ENCODE measurements around the gene PTPN4.

PTPN4 gene

GRCh38 chr2:119853777-119854399 lies 94.2 kb downstream of the PTPN4 start:
- H3K4me1 ChIP-seq (ENCODE audit: control insufficient read depth, insufficient read depth, low read length, unreplicated experiment): no peaks in the 10 kb centered on the region
- H3K36me3 ChIP-seq (ENCODE audit: insufficient read depth, low read length): peaks cover 6% of the 10 kb centered on the region; the same call in 1 of the 2 replicates
- H3K27ac ChIP-seq (ENCODE audit: low read depth, low read length): no peak overlapping the region
- H3K79me2 ChIP-seq (ENCODE audit: control insufficient read depth, insufficient read depth, low read length, unreplicated experiment): peaks cover 3% of the 10 kb centered on the region
- no peaks in the 10 kb centered on the region for H3K27me3 ChIP-seq (ENCODE audit: insufficient read depth, low read length)
- no peak overlapping the region for H3K4me3 ChIP-seq (ENCODE audit: low read depth, low read length)
- H2AFZ ChIP-seq (ENCODE audit: low read length, unreplicated experiment): no peak overlapping the region

GRCh38 chr2:119856469-119856901 lies 96.8 kb downstream of the PTPN4 start:
- Histone ChIP-seq H3K4me3 (ENCODE audit: low read depth, low read length) (no peak overlapping the region), H3K27ac (ENCODE audit: low read depth, low read length) (no peak overlapping the region), H3K36me3 (ENCODE audit: insufficient read depth, low read length) (peaks cover 6% of the 10 kb centered on the region; the same call in 1 of the 2 replicates), H3K79me2 (ENCODE audit: control insufficient read depth, insufficient read depth, low read length, unreplicated experiment) (no peaks in the 10 kb centered on the region), H3K4me1 (ENCODE audit: control insufficient read depth, insufficient read depth, low read length, unreplicated experiment) (no peaks in the 10 kb centered on the region), H2AFZ (ENCODE audit: low read length, unreplicated experiment) (no peak overlapping the region), H3K27me3 (ENCODE audit: insufficient read depth, low read length) (no peaks in the 10 kb centered on the region)

- Histone ChIP-seq H3K4me3 (ENCODE audit: low read depth, low read length) (no peak overlapping the region), H3K27me3 (ENCODE audit: insufficient read depth, low read length) (no peaks in the 10 kb centered on the region), H3K4me1 (ENCODE audit: control insufficient read depth, insufficient read depth, low read length, unreplicated experiment) (no peaks in the 10 kb centered on the region), H3K27ac (ENCODE audit: low read depth, low read length) (no peak overlapping the region), H2AFZ (ENCODE audit: low read length, unreplicated experiment) (no peak overlapping the region), H3K36me3 (ENCODE audit: insufficient read depth, low read length) (no peaks in the 10 kb centered on the region), H3K79me2 (ENCODE audit: control insufficient read depth, insufficient read depth, low read length, unreplicated experiment) (no peaks in the 10 kb centered on the region)
Measured at GRCh38 chr2:119857742-119858141, 98.0 kb downstream of the PTPN4 start.

- no peak overlapping the region for H2AFZ ChIP-seq (ENCODE audit: low read length, unreplicated experiment)
Measured at GRCh38 chr2:119859528-119859927, 99.8 kb downstream of the PTPN4 start.

DNA sequence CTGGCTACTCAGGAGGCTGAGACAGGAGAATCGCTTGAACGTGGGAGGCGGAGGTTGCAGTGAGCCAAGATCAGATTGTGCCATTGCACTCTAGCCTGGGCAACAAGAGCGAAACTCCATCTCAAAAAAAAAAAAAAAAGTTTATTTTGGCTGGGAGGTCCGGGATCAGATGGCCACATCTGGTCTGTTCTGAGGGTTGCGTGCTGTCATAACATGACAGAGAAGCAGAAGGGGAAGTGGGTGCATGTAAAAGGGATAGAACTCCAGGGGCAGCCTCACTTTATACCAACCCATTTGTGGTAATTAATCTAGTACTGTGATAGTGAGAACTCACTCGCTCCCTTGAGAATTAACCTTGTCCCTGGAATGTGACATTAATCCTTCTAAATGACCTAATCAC lies 101.2 kb downstream of the PTPN4 start:
- Histone ChIP-seq H3K27ac (ENCODE audit: low read depth, low read length) (no peak overlapping the region), H3K36me3 (ENCODE audit: insufficient read depth, low read length) (no peaks in the 10 kb centered on the region), H2AFZ (ENCODE audit: low read length, unreplicated experiment) (no peak overlapping the region), H3K27me3 (ENCODE audit: insufficient read depth, low read length) (no peaks in the 10 kb centered on the region), H3K79me2 (ENCODE audit: control insufficient read depth, insufficient read depth, low read length, unreplicated experiment) (no peaks in the 10 kb centered on the region), H3K4me3 (ENCODE audit: low read depth, low read length) (no peak overlapping the region), H3K4me1 (ENCODE audit: control insufficient read depth, insufficient read depth, low read length, unreplicated experiment) (peaks cover 12% of the 10 kb centered on the region)

More at GRCh38 chr2:119859528-119859927, 99.8 kb downstream of the PTPN4 start:
- Histone ChIP-seq H3K36me3 (ENCODE audit: insufficient read depth, low read length) (no peaks in the 10 kb centered on the region), H3K4me3 (ENCODE audit: low read depth, low read length) (no peak overlapping the region), H3K4me1 (ENCODE audit: control insufficient read depth, insufficient read depth, low read length, unreplicated experiment) (peaks cover 7% of the 10 kb centered on the region), H3K79me2 (ENCODE audit: control insufficient read depth, insufficient read depth, low read length, unreplicated experiment) (no peaks in the 10 kb centered on the region), H3K27me3 (ENCODE audit: insufficient read depth, low read length) (no peaks in the 10 kb centered on the region), H3K27ac (ENCODE audit: low read depth, low read length) (no peak overlapping the region)

- Histone ChIP-seq H2AFZ (ENCODE audit: low read length, unreplicated experiment) (no peak overlapping the region), H3K4me1 (ENCODE audit: control insufficient read depth, insufficient read depth, low read length, unreplicated experiment) (peaks cover 12% of the 10 kb centered on the region), H3K4me3 (ENCODE audit: low read depth, low read length) (no peak overlapping the region), H3K79me2 (ENCODE audit: control insufficient read depth, insufficient read depth, low read length, unreplicated experiment) (no peaks in the 10 kb centered on the region), H3K36me3 (ENCODE audit: insufficient read depth, low read length) (no peaks in the 10 kb centered on the region), H3K27ac (ENCODE audit: low read depth, low read length) (no peak overlapping the region), H3K27me3 (ENCODE audit: insufficient read depth, low read length) (no peaks in the 10 kb centered on the region)
Measured at GRCh38 chr2:119862127-119862889, 102.6 kb downstream of the PTPN4 start.

- Histone ChIP-seq H3K4me3 (ENCODE audit: low read depth, low read length) (no peak overlapping the region), H3K4me1 (ENCODE audit: control insufficient read depth, insufficient read depth, low read length, unreplicated experiment) (peaks cover 12% of the 10 kb centered on the region), H3K27me3 (ENCODE audit: insufficient read depth, low read length) (no peaks in the 10 kb centered on the region), H2AFZ (ENCODE audit: low read length, unreplicated experiment) (no peak overlapping the region), H3K36me3 (ENCODE audit: insufficient read depth, low read length) (no peaks in the 10 kb centered on the region), H3K79me2 (ENCODE audit: control insufficient read depth, insufficient read depth, low read length, unreplicated experiment) (no peaks in the 10 kb centered on the region), H3K27ac (ENCODE audit: low read depth, low read length) (no peak overlapping the region)
Measured at GRCh38 chr2:119864318-119864717, 104.6 kb downstream of the PTPN4 start.

- no peak overlapping the region for H3K4me3 ChIP-seq (ENCODE audit: low read depth, low read length)
- H3K27me3 ChIP-seq (ENCODE audit: insufficient read depth, low read length): no peaks in the 10 kb centered on the region
- no peak overlapping the region for H3K27ac ChIP-seq (ENCODE audit: low read depth, low read length)
- H3K36me3 ChIP-seq (ENCODE audit: insufficient read depth, low read length): no peaks in the 10 kb centered on the region; the same call in 1 of the 2 replicates
- H3K4me1 ChIP-seq (ENCODE audit: control insufficient read depth, insufficient read depth, low read length, unreplicated experiment): no peaks in the 10 kb centered on the region
- no peaks in the 10 kb centered on the region for H3K79me2 ChIP-seq (ENCODE audit: control insufficient read depth, insufficient read depth, low read length, unreplicated experiment)
- H2AFZ ChIP-seq (ENCODE audit: low read length, unreplicated experiment): no peak overlapping the region
Measured at GRCh38 chr2:119871725-119872124, 112.0 kb downstream of the PTPN4 start.

DNA sequence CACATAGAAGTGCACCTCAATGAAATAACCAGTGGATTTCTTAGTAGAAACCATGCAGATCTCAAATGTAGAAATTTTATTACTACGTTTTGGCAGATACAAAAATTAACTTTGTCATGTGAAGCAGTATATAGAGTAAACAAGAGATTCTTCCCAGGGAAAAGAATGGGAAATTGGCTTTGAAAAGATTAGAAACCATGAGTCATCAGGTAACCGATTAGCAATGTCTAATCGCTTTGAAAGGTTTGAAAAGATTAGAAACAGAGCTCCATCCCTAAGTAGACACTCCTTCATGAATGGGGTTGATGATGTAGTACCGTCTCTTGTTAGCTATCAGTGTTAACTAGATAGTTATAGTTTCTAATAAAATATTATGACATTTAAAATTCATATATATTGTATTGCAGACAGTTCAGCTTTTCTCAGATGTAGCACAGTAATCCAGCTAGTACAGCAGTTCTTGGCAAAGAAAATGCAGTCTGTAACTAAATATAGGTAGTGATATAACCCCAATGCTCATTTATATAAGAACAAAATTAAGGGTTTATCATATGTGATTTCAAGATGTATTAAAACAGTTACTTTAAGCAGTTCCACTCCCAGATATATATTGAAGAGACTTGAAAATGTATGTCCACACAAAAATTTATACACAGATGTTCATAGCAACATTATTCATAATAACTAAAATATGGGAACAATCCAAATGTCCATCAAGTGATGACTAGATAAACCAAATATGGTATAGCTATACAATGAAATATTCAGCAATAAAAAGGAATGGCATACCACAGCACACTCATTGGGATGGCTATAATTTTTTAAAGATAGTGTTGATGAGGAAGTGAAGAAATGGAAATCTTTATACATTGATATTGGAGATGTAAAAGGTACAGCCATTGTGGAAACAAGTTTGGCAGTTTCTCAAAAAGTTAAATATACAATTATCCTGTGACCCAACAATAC lies 113.9 kb downstream of the PTPN4 start:
- Histone ChIP-seq H3K4me3 (ENCODE audit: low read depth, low read length) (no peak overlapping the region), H3K27ac (ENCODE audit: low read depth, low read length) (no peak overlapping the region), H3K79me2 (ENCODE audit: control insufficient read depth, insufficient read depth, low read length, unreplicated experiment) (no peaks in the 10 kb centered on the region), H3K4me1 (ENCODE audit: control insufficient read depth, insufficient read depth, low read length, unreplicated experiment) (no peaks in the 10 kb centered on the region), H3K27me3 (ENCODE audit: insufficient read depth, low read length) (no peaks in the 10 kb centered on the region), H2AFZ (ENCODE audit: low read length, unreplicated experiment) (no peak overlapping the region), H3K36me3 (ENCODE audit: insufficient read depth, low read length) (no peaks in the 10 kb centered on the region; the same call in 1 of the 2 replicates)

- H3K27me3 ChIP-seq (ENCODE audit: insufficient read depth, low read length): no peaks in the 10 kb centered on the region
- H3K36me3 ChIP-seq (ENCODE audit: insufficient read depth, low read length): no peaks in the 10 kb centered on the region; the same call in 1 of the 2 replicates
- no peak overlapping the region for H3K4me3 ChIP-seq (ENCODE audit: low read depth, low read length)
- H3K79me2 ChIP-seq (ENCODE audit: control insufficient read depth, insufficient read depth, low read length, unreplicated experiment): no peaks in the 10 kb centered on the region
- H2AFZ ChIP-seq (ENCODE audit: low read length, unreplicated experiment): no peak overlapping the region
- H3K27ac ChIP-seq (ENCODE audit: low read depth, low read length): no peak overlapping the region
- no peaks in the 10 kb centered on the region for H3K4me1 ChIP-seq (ENCODE audit: control insufficient read depth, insufficient read depth, low read length, unreplicated experiment)
Measured at GRCh38 chr2:119879502-119879901, 119.8 kb downstream of the PTPN4 start.
